ENCODE results near the gene CERS3. TPM values are rescaled to one million over a fixed set of nuclear protein-coding genes. Genes with fewer than 3 reads are reported as not detected.

The CERS3 gene
- total RNA-seq, 1 donor from 2014 or later, result 0.36 TPM

Other genes with a start within 250 kb of the CERS3 start
- 2.3 TPM for gene ADAMTS17, start 187.0 kb downstream of the CERS3 start, total RNA-seq
- 20.0 TPM for gene LINS1, start 73.2 kb upstream of the CERS3 start, total RNA-seq
- gene ASB7, start 73.6 kb upstream of the CERS3 start, total RNA-seq, result 10.9 TPM

All from sciatic nerve (tissue), 1 donor.